Measurements from ENCODE around the gene C5orf46. TPM values are rescaled to one million over a fixed set of nuclear protein-coding genes. Genes with fewer than 3 reads are reported as not detected.

The C5orf46 gene
- total and polyA plus RNA-seq, 9 of the 15 experiments (the other 6 are each of a cell fraction or from before 2014, with no cell fraction given) = not detected

DNA sequence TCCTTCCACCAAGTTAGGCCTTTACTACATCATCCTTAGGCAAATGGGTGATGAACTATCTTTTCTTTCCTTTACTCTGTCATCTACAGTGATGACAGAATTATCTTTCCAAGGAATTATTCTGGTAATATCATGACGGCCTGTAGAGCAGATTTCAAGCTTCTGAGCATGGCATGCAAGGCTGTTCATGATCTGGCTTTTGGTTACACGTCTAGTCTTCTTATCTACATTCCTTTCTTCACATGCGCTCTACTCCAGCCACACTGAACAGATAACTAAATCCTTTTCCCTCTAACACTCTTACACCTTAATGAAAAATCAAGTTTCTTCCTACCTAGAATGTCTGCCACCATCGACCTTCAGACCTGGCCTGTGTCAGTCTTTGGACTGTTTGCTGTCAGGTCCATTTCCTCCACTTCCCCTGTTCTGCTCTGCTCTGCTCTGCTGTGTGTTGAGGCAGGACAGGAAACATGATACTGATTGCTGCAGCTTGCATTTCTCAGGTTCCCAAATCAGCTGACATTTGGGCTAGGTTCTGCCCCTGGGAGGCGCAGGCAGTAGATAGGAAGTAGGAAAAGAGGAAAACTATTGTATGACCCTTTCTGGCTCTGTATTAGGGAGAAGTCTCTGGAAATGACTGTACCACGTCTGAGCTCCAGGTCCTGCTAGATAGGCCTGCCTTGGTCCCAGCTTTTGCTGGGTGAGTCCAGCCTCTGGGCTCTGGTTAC lies 23.6 kb downstream of the C5orf46 start (continued):
- TF ChIP-seq, protein P1, sequence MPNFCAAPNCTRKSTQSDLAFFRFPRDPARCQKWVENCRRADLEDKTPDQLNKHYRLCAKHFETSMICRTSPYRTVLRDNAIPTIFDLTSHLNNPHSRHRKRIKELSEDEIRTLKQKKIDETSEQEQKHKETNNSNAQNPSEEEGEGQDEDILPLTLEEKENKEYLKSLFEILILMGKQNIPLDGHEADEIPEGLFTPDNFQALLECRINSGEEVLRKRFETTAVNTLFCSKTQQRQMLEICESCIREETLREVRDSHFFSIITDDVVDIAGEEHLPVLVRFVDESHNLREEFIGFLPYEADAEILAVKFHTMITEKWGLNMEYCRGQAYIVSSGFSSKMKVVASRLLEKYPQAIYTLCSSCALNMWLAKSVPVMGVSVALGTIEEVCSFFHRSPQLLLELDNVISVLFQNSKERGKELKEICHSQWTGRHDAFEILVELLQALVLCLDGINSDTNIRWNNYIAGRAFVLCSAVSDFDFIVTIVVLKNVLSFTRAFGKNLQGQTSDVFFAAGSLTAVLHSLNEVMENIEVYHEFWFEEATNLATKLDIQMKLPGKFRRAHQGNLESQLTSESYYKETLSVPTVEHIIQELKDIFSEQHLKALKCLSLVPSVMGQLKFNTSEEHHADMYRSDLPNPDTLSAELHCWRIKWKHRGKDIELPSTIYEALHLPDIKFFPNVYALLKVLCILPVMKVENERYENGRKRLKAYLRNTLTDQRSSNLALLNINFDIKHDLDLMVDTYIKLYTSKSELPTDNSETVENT (CRISPR knock-in tag; IDR thresholded peaks at IDR 0.05) = no peak
- TF ChIP-seq SRF (CRISPR knock-in tag; IDR thresholded peaks at IDR 0.05) (no peak), ZNF551 (CRISPR knock-in tag; IDR thresholded peaks at IDR 0.05) (no peak)

DNA sequence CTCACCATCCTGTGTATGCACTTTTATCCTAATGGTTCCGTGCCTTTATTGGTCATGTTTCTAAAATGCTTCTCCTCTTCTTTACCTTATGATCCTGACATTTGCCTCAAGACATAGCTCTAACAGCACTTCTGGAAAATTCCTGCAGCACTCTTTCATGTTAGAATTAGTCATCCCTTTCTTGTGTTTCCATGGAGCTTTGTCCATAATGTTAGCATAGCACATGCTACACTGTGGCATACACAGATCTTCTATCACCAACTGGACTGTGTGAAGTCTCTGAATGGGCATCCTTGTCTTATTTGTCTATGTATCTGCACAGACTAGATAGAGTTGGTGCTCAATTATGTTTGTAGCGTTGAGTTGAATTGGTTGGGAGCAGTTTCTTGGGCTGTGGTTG lies 25.9 kb downstream of the C5orf46 start:
- Histone ChIP-seq H3K4me1 (replicated peaks in 1 of 2; ENCODE audit: control insufficient read depth in 2 of 2, insufficient read depth in 2 of 2, low read length in 2 of 2) (no peaks in the 10 kb centered on the region), H3K9me3 (replicated peaks; ENCODE audit: control insufficient read depth, insufficient read depth, low read depth, low read length) (no peaks in the 10 kb centered on the region; the same call in 1 of the 2 replicates), H2AFZ (ENCODE audit: low read depth, low read length) (no peak overlapping the region), H4K20me1 (replicated peaks; ENCODE audit: control insufficient read depth, insufficient read depth, low read length) (no peaks in the 10 kb centered on the region), H3K27ac (ENCODE audit: extremely low read depth, low read depth, low read length) (no peak overlapping the region), H3K36me3 (ENCODE audit: control insufficient read depth, insufficient read depth, low read length) (no peaks in the 10 kb centered on the region), H3K9ac (ENCODE audit: insufficient read depth in 1 of 2, low read depth in 2 of 2, low read length in 2 of 2) (no peak overlapping the region), H3K4me3 (no peak overlapping the region), H3K27me3 (ENCODE audit: control insufficient read depth in 2 of 2, insufficient read depth in 2 of 2, low read length in 2 of 2) (no peaks in the 10 kb centered on the region), H3K79me2 (ENCODE audit: control insufficient read depth, insufficient read depth, low read length) (no peaks in the 10 kb centered on the region), H3K9me1 (ENCODE audit: control insufficient read depth, insufficient read depth, low read length) (no peaks in the 10 kb centered on the region), H3K4me2 (ENCODE audit: insufficient read depth, low read length) (no peak overlapping the region)
- TF ChIP-seq SP2 (IDR thresholded peaks at IDR 0.05; ENCODE audit: extremely low read depth, low read depth, low read length, poor library complexity, severe bottlenecking) (no peak), ZNF764 (CRISPR knock-in tag; IDR thresholded peaks at IDR 0.05; ENCODE audit: low read depth) (no peak), RBM22 (IDR thresholded peaks at IDR 0.05; ENCODE audit: low read depth, low read length, poor library complexity, severe bottlenecking) (no peak), SLC30A9 (CRISPR knock-in tag; IDR thresholded peaks at IDR 0.05) (no peak), ZNF146 (CRISPR knock-in tag; IDR thresholded peaks at IDR 0.05; ENCODE audit: unreplicated experiment) (no peak), NFRKB (IDR thresholded peaks at IDR 0.05; ENCODE audit: low read depth) (no peak), FOXA3 (CRISPR knock-in tag; conservative IDR thresholded peaks at IDR 0.05 in 1 of 2, IDR thresholded peaks at IDR 0.05 in 1 of 2) (no peak), DNMT1 (IDR thresholded peaks at IDR 0.05) (no peak), ARHGAP35 (IDR thresholded peaks at IDR 0.05; ENCODE audit: partially characterized antibody) (no peak), NELFE (IDR thresholded peaks at IDR 0.05; ENCODE audit: insufficient read depth, insufficient read length) (no peak), PRPF4 (IDR thresholded peaks at IDR 0.05; ENCODE audit: insufficient read depth, low read depth, low read length, poor library complexity, severe bottlenecking) (no peak), PHTF2 (CRISPR knock-in tag; IDR thresholded peaks at IDR 0.05) (no peak), CXXC5 (CRISPR knock-in tag; IDR thresholded peaks at IDR 0.05) (no peak)
- TF ChIP-seq, protein P2, sequence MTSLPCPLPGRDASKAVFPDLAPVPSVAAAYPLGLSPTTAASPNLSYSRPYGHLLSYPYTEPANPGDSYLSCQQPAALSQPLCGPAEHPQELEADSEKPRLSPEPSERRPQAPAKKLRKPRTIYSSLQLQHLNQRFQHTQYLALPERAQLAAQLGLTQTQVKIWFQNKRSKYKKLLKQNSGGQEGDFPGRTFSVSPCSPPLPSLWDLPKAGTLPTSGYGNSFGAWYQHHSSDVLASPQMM (CRISPR knock-in tag; IDR thresholded peaks at IDR 0.05) = no peak
- DNase-seq (ENCODE audit: extremely low read depth in 1 of 4, low spot score in 3 of 4) = no peak
- no peak for FAIRE-seq
- in situ Hi-C loops (cut with MboI) (no loop called here), intact Hi-C loops (cut with micrococcal nuclease) (loop anchor here (10.0 kb wide), 2 partner anchors 474 to 854 kb away; no protein-coding TSS in a partner anchor)
- 3% methylated on average over 2 of the region's 2 CpGs for WGBS (ENCODE audit: insufficient coverage, low coverage, missing lambda C conversion rate)
- BruUV-seq (replicated peaks) = no TSS peak
- no peak for ATAC-seq
- ChIA-PET POLR2A (no interaction called here), CTCF (ENCODE audit: low intra/inter-chr PET ratio) (no interaction called here)
